NCI-H524 (cell line): Measurements from ENCODE around the gene TRPM1.
A peak's percentile ranks its signal among the peaks of the same experiment; 100 is the strongest.

Source experiments
- DNase-seq, 2 experiments: peaks; one replicate each; lab custom pipeline; 2025; lab: John Stamatoyannopoulos, UW

TRPM1 gene

GRCh38 chr15:31101262-31102038, at the start of gene TRPM1:
TRPM1 (minus strand) TSS chr15:31101725; CDS start chr15:31081355, 20,370 bp downstream.
- peak in 1 of 2 experiments; percentile 55 for DNase-seq

- DNase-seq: no peak
Observed at GRCh38 chr15:31150732-31151231, 49.3 kb upstream of the TRPM1 start.

- no peak for DNase-seq
Observed at GRCh38 chr15:31149987-31150386, 48.5 kb upstream of the TRPM1 start.

- no peak for DNase-seq
Observed at GRCh38 chr15:31149088-31149505, 47.6 kb upstream of the TRPM1 start.

- DNase-seq: peak; percentile 56 to 78
Observed at GRCh38 chr15:31148297-31149087, 47.0 kb upstream of the TRPM1 start.

- no peak for DNase-seq
Observed at GRCh38 chr15:31147944-31148296, 46.4 kb upstream of the TRPM1 start.

- DNase-seq: no peak
Observed at GRCh38 chr15:31147456-31147855, 45.9 kb upstream of the TRPM1 start.

GRCh38 chr15:31145271-31145911, 43.9 kb upstream of the TRPM1 start:
- DNase-seq: no peak

GRCh38 chr15:31141792-31142191, 40.3 kb upstream of the TRPM1 start:
- DNase-seq: no peak

GRCh38 chr15:31136607-31137328, 35.2 kb upstream of the TRPM1 start:
- DNase-seq: no peak

- DNase-seq: no peak
Observed at GRCh38 chr15:31136016-31136415, 34.5 kb upstream of the TRPM1 start.

- no peak for DNase-seq
Observed at GRCh38 chr15:31135523-31135922, 34.0 kb upstream of the TRPM1 start.

GRCh38 chr15:31133890-31134289, 32.4 kb upstream of the TRPM1 start:
- DNase-seq: no peak

- DNase-seq: peak; percentile 95 to 97
Observed at GRCh38 chr15:31131853-31132375, 30.4 kb upstream of the TRPM1 start.

GRCh38 chr15:31130576-31131237, 29.2 kb upstream of the TRPM1 start:
- DNase-seq: peak in 1 of 2 experiments; percentile 28

GRCh38 chr15:31129769-31130303, 28.3 kb upstream of the TRPM1 start:
- DNase-seq: no peak

GRCh38 chr15:31128919-31129768, 27.6 kb upstream of the TRPM1 start:
- DNase-seq: peak; percentile 21 to 60

- no peak for DNase-seq
Observed at GRCh38 chr15:31128477-31128876, 27.0 kb upstream of the TRPM1 start.

GRCh38 chr15:31127596-31128261, 26.2 kb upstream of the TRPM1 start:
- no peak for DNase-seq
